MCF 10A (cell line): Measurements from ENCODE around the gene DZANK1. TPM values are rescaled to one million over a fixed set of nuclear protein-coding genes. Genes with fewer than 3 reads are reported as not detected.

Experiments
- BruUV-seq: library from RNA; stranded (reverse); fragments of 400-500 nt; replicated peaks from 2 replicates; lab custom pipeline; 2021; lab: Mats Ljungman, UMichigan
- CTCF ChIA-PET: fragments of 300-600 bp; sonication (Branson Sonifier 250); formaldehyde crosslinking; extraction: SDS; loops from one replicate; lab custom pipeline; 2021; ENCODE audit warnings: antibody characterized with exemption, inconsistent platforms; lab: Yijun Ruan, JAX
- POLR2A ChIA-PET: fragments of 300-600, 350-650 bp; sonication (Branson Sonifier 250); formaldehyde crosslinking; extraction: SDS; loops from one replicate; lab custom pipeline; 2020; ENCODE audit warnings: antibody characterized with exemption, inconsistent platforms; lab: Yijun Ruan, JAX
- DNase-seq: peaks from one replicate; pipeline ENCODE4 v3.0.0-alpha.2; 2018; ENCODE audit not compliant: unreplicated experiment
- H3K27ac Mint-ChIP-seq: one replicate; pipeline ENCODE4 v1.8.0; 2022; ENCODE audit warnings: mild to moderate bottlenecking, low read depth, mixed read lengths; ENCODE audit not compliant: unreplicated experiment
- H3K27me3 Mint-ChIP-seq: one replicate; pipeline ENCODE4 v1.8.0; 2022; ENCODE audit warnings: mixed read lengths; ENCODE audit not compliant: insufficient read depth, unreplicated experiment
- H3K36me3 Mint-ChIP-seq: one replicate; pipeline ENCODE4 v1.8.0; 2022; ENCODE audit warnings: mild to moderate bottlenecking, moderate library complexity, mixed read lengths; ENCODE audit not compliant: insufficient read depth, unreplicated experiment
- H3K4me1 Mint-ChIP-seq: one replicate; pipeline ENCODE4 v1.8.0; 2022; ENCODE audit warnings: mixed read lengths; ENCODE audit not compliant: insufficient read depth, unreplicated experiment
- H3K4me3 Mint-ChIP-seq: one replicate; pipeline ENCODE4 v1.8.0; 2022; ENCODE audit warnings: mild to moderate bottlenecking, moderate library complexity, mixed read lengths; ENCODE audit not compliant: unreplicated experiment
- H3K9me3 Mint-ChIP-seq: one replicate; pipeline ENCODE4 v1.8.0; 2022; ENCODE audit warnings: mixed read lengths; ENCODE audit not compliant: unreplicated experiment
- intact Hi-C: fragments of 100-400 bp; cut with micrococcal nuclease; formaldehyde crosslinking; loops from 2 replicates; pipeline ENCODE4 v1.14.1; 2022
- total RNA-seq: library from RNA; stranded (reverse); gene quantifications from 2 replicates; pipeline ENCODE4 v1.2.3, GENCODE V29; 2022
- TF ChIP-seq, protein P1 (sequence below): fragments of 200-600 bp; IDR thresholded peaks from one replicate; pipeline ENCODE4 v1.8.0; 2022; ENCODE audit warnings: antibody characterized with exemption, mild to moderate bottlenecking; ENCODE audit not compliant: unreplicated experiment

DZANK1 gene
- total RNA-seq, 1 experiment from 2014 or later, result 2.5 TPM

GRCh38 chr20:18465536-18466200 lies 1.2 kb downstream of the DZANK1 start:
- Mint-ChIP-seq H3K36me3 (no peaks in the 10 kb centered on the region), H3K27me3 (no peaks in the 10 kb centered on the region), H3K9me3 (no peaks in the 10 kb centered on the region), H3K4me1 (no peaks in the 10 kb centered on the region), H3K4me3 (peak overlapping the region; percentile 98), H3K27ac (no peak overlapping the region)
- DNase-seq, result no peak
- BruUV-seq, result no TSS peak
- intact Hi-C loops, result loop anchor here (2.0 to 5.0 kb wide), 2 partner anchors 41 to 122 kb away; partner anchors contain the start of genes DTD1 and SEC23B
- ChIA-PET CTCF (interaction anchor here (0.6 to 2.2 kb wide), 7 partner anchors 10 to 894 kb away, joined by 3 to 8 read pairs (median 3); partner anchors contain the start of gene RBBP9), POLR2A (interaction anchor here (0.8 to 6.4 kb wide), 12 partner anchors 7 to 923 kb away, joined by 3 to 108 read pairs (median 10); partner anchors contain the start of genes RBBP9, SEC23B and ZNF133)
- TF ChIP-seq, protein P1, sequence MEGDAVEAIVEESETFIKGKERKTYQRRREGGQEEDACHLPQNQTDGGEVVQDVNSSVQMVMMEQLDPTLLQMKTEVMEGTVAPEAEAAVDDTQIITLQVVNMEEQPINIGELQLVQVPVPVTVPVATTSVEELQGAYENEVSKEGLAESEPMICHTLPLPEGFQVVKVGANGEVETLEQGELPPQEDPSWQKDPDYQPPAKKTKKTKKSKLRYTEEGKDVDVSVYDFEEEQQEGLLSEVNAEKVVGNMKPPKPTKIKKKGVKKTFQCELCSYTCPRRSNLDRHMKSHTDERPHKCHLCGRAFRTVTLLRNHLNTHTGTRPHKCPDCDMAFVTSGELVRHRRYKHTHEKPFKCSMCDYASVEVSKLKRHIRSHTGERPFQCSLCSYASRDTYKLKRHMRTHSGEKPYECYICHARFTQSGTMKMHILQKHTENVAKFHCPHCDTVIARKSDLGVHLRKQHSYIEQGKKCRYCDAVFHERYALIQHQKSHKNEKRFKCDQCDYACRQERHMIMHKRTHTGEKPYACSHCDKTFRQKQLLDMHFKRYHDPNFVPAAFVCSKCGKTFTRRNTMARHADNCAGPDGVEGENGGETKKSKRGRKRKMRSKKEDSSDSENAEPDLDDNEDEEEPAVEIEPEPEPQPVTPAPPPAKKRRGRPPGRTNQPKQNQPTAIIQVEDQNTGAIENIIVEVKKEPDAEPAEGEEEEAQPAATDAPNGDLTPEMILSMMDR, result no peak

GRCh38 chr20:18456600-18456999 lies 10.2 kb downstream of the DZANK1 start:
- BruUV-seq, result no TSS peak
- DNase-seq, result no peak
- POLR2A ChIA-PET, result no interaction called here
- no peaks in the 10 kb centered on the region for H3K27me3 Mint-ChIP-seq
- no peak overlapping the region for H3K4me3 Mint-ChIP-seq
- H3K9me3 Mint-ChIP-seq, result peaks cover 7% of the 10 kb centered on the region
- H3K27ac Mint-ChIP-seq, result no peak overlapping the region
- no peaks in the 10 kb centered on the region for H3K4me1 Mint-ChIP-seq
- CTCF ChIA-PET, result interaction anchor here (1.0 kb wide), 1 partner anchor 17 kb away, joined by 3 read pairs; no protein-coding TSS in a partner anchor
- peaks cover 4% of the 10 kb centered on the region for H3K36me3 Mint-ChIP-seq
- intact Hi-C loops, result no loop called here
- TF ChIP-seq, protein P1, result no peak

GRCh38 chr20:18443886-18444285 lies 22.9 kb downstream of the DZANK1 start:
- DNase-seq, result peak; percentile 8
- CTCF ChIA-PET, result interaction anchor here (0.6 to 0.8 kb wide), 4 partner anchors 9 to 79 kb away, joined by 3 to 6 read pairs (median 4); no protein-coding TSS in a partner anchor
- BruUV-seq, result no TSS peak
- H3K27me3 Mint-ChIP-seq, result no peaks in the 10 kb centered on the region
- H3K4me1 Mint-ChIP-seq, result no peaks in the 10 kb centered on the region
- intact Hi-C loops, result no loop called here
- POLR2A ChIA-PET, result interaction anchor here (0.6 to 0.7 kb wide), 2 partner anchors 360 to 730 kb away, joined by 3 read pairs; no protein-coding TSS in a partner anchor
- TF ChIP-seq, protein P1, result no peak
- H3K4me3 Mint-ChIP-seq, result no peak overlapping the region
- H3K36me3 Mint-ChIP-seq, result no peaks in the 10 kb centered on the region
- H3K9me3 Mint-ChIP-seq, result no peaks in the 10 kb centered on the region
- no peak overlapping the region for H3K27ac Mint-ChIP-seq

DNA sequence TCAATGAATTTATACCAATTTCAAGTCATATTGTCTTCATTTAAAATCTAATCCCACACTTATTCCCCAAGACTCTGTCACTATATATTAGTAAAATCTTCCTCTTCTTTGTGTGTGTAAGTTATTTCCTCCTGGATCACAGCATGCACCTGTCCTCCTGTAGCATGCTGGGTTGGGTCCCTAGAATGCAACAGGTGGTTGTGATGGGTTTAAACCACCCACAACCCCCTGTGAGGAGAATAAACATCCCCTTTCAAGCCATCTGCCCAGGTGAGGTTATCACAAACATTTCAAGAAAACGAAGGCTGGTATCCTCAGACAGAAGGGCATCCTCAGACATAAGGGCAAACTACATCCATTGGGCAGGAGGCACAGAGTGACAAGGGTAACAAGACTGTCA lies 26.4 kb downstream of the DZANK1 start:
- no peaks in the 10 kb centered on the region for H3K9me3 Mint-ChIP-seq
- CTCF ChIA-PET, result no interaction called here
- no peaks in the 10 kb centered on the region for H3K4me1 Mint-ChIP-seq
- TF ChIP-seq, protein P1, result no peak
- no peak for DNase-seq
- H3K27me3 Mint-ChIP-seq, result no peaks in the 10 kb centered on the region
- POLR2A ChIA-PET, result interaction anchor here (1.0 kb wide), 1 partner anchor 26 kb away, joined by 3 read pairs; the partner anchor contains the start of gene DZANK1
- H3K4me3 Mint-ChIP-seq, result no peak overlapping the region
- H3K36me3 Mint-ChIP-seq, result peaks cover 5% of the 10 kb centered on the region
- no peak overlapping the region for H3K27ac Mint-ChIP-seq
- intact Hi-C loops, result no loop called here
- no TSS peak for BruUV-seq
